ENCODE data around the gene CEP57L1.

GRCh38 chr6:109165392-109165974, 70.2 kb downstream of the CEP57L1 start:
- TF ChIP-seq MYC (IDR thresholded peaks at IDR 0.05; ENCODE audit: low read depth, low read length), result no peak
- no peak for TF ChIP-seq CTCF (IDR thresholded peaks at IDR 0.05; ENCODE audit: low read depth, low read length)
